NT2/D1 (cell line): ENCODE measurements around the gene PRDM11.

Experiments used
- SUZ12 ChIP-seq: IDR thresholded peaks from 2 replicates; pipeline ENCODE4 v1.6.1; 2011; ENCODE audit not compliant: insufficient read length, insufficient read depth; ENCODE audit errors: extremely low read depth
- YY1 ChIP-seq: IDR thresholded peaks from 2 replicates; pipeline ENCODE4 v1.6.1; 2011; ENCODE audit not compliant: insufficient read length, insufficient read depth
- ZNF274 ChIP-seq: IDR thresholded peaks from 2 replicates; pipeline ENCODE4 v1.6.1; 2011; ENCODE audit warnings: mild to moderate bottlenecking, low read depth, low read length

GRCh38 chr11:45178223-45178622 lies 31.8 kb downstream of the PRDM11 start:
- TF ChIP-seq YY1: no peak
- TF ChIP-seq ZNF274: no peak
- no peak for TF ChIP-seq SUZ12
